Pancreas (tissue), 10 donors: Measurements from ENCODE around the gene FGD4. TPM values are rescaled to one million over a fixed set of nuclear protein-coding genes. Genes with fewer than 3 reads are reported as not detected.

Experiments used
- ATAC-seq, 4 donors: fragments of 200-7000 bp; cut with Tn5 transposase; one replicate each; pipeline versions ENCODE4 v1.8.0 to v1.9.1; 2020; ENCODE audit warnings: mild to moderate bottlenecking in 4 of 4, moderate library complexity in 4 of 4
- DNase-seq, 6 donors: peaks; one replicate each; pipeline ENCODE4 v3.0.0-alpha.2; 2020
- FAIRE-seq: peaks from 2 replicates; lab custom pipeline; 2012; peaks lifted over from hg19 to GRCh38; lab: Jason Lieb, UNC
- H3K27ac ChIP-seq, 4 donors: fragments of 200-600 bp; sonication (generic); 1 replicate in 3 of 4; 2 replicates in 1 of 4; pipeline versions ENCODE4 v1.5.0 to v1.8.0; 2020
- H3K27me3 ChIP-seq, 4 donors: fragments of 200-600 bp; one replicate each; pipeline ENCODE4 v1.8.0; 2021
- H3K36me3 ChIP-seq, 3 donors: fragments of 200-600 bp; sonication (generic) in 1 of 3; one replicate each; pipeline versions ENCODE4 v1.5.0 to v1.8.0; 2020 to 2021
- H3K4me1 ChIP-seq, 3 donors: fragments of 200-600 bp; one replicate each; pipeline ENCODE4 v1.8.0; 2021
- H3K4me3 ChIP-seq, 4 donors: fragments of 200-600 bp; sonication (generic) in 2 of 4; one replicate each; pipeline versions ENCODE4 v1.5.0 to v1.8.0; 2020 to 2021
- H3K9me3 ChIP-seq, 4 donors: fragments of 200-600 bp; one replicate each; pipeline ENCODE4 v1.8.0; 2021
- WGBS, 2 donors: extraction: QIAGEN DNeasy Blood & Tissue Kit; methylation state at CpG; one replicate each; pipeline ENCODE4 v1.1.7; 2013; 5-methylcytosine and 5-hydroxymethylcytosine counted together
- intact Hi-C, 3 donors: fragments of 100-400 bp; cut with DNase I; formaldehyde crosslinking; loops; one replicate each; pipeline versions ENCODE4 v1.11.1 to v1.14.2; 2022
- polyA plus RNA-seq, 2 donors: library from polyadenylated mRNA; stranded (reverse); fragments of 200-250 nt; gene quantifications; one replicate each; pipeline ENCODE4 v1.2.3, GENCODE V29; 2013
- total RNA-seq, 6 donors: library from RNA; stranded (reverse); fragmentation: NEBNext Ultra II Directional in 4 of 6; extraction: Animal tissue kit (Norgen Biotek cat#: 25700) in 4 of 6; gene quantifications; one replicate each; pipeline versions ENCODE4 v1.2.1 to v1.2.4, GENCODE V29; 2021 to 2023
- TF ChIP-seq, protein P1 (sequence below), 4 donors: fragments of 200-600 bp; sonication (generic) in 3 of 4; IDR thresholded peaks; one replicate each; pipeline versions ENCODE4 v1.5.0 to v1.8.0; 2021; ENCODE audit warnings: antibody characterized with exemption in 4 of 4
- donor health status: healthy with polysubstance abuse.
- donor health status: DM: no; HTN: no; CAD: no; lungs with moderate emphysema.
- donor health status: DM: no; HTN: no; CAD: no.
- donor health status: control.
- donor health status: control.
- donor health status: Bipolar disorder and iron deficiency.
- donor health status: DM: yes; HTN: yes; CAD: no.
- donor health status: DM: no; HTN: no; CAD: no.
- donor health status: DM: no; HTN: no; CAD: no.
- donor health status: DM: yes; HTN: yes; CAD: no.

Gene FGD4
- total and polyA plus RNA-seq, 8 donors = 3.6 to 26.5 (median 14.5) TPM

GRCh38 chr12:32567296-32567674, 167.9 kb downstream of the FGD4 start:
- Histone ChIP-seq H3K4me3 (no peak overlapping the region), H3K36me3 (no peaks in the 10 kb centered on the region), H3K9me3 (no peaks in the 10 kb centered on the region), H3K27me3 (no peaks in the 10 kb centered on the region), H3K27ac (peak overlapping the region in 2 of 4 donors; percentile 27 to 42), H3K4me1 (peaks cover 13 to 18% (median 15%) of the 10 kb centered on the region in 3 donors)
- WGBS, 2 donors = 67 to 74% methylated on average over 6 of the region's 6 CpGs
- intact Hi-C loops = no loop called here
- TF ChIP-seq, protein P1, sequence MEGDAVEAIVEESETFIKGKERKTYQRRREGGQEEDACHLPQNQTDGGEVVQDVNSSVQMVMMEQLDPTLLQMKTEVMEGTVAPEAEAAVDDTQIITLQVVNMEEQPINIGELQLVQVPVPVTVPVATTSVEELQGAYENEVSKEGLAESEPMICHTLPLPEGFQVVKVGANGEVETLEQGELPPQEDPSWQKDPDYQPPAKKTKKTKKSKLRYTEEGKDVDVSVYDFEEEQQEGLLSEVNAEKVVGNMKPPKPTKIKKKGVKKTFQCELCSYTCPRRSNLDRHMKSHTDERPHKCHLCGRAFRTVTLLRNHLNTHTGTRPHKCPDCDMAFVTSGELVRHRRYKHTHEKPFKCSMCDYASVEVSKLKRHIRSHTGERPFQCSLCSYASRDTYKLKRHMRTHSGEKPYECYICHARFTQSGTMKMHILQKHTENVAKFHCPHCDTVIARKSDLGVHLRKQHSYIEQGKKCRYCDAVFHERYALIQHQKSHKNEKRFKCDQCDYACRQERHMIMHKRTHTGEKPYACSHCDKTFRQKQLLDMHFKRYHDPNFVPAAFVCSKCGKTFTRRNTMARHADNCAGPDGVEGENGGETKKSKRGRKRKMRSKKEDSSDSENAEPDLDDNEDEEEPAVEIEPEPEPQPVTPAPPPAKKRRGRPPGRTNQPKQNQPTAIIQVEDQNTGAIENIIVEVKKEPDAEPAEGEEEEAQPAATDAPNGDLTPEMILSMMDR (IDR thresholded peaks at IDR 0.05) = no peak
- FAIRE-seq (no peak), DNase-seq (no peak), ATAC-seq (peak in 3 of 4 donors; percentile 22 to 50 (median 40))

- FAIRE-seq (no peak), DNase-seq (no peak), ATAC-seq (peak in 3 of 4 donors; percentile 51 to 72 (median 68))
- Histone ChIP-seq H3K27ac (peak overlapping the region in 2 of 4 donors; percentile 27 to 39), H3K27me3 (no peaks in the 10 kb centered on the region), H3K9me3 (no peaks in the 10 kb centered on the region), H3K4me1 (peaks cover 13 to 18% (median 15%) of the 10 kb centered on the region in 3 donors), H3K4me3 (no peak overlapping the region), H3K36me3 (no peaks in the 10 kb centered on the region)
- intact Hi-C loops = no loop called here
- TF ChIP-seq, protein P1 (IDR thresholded peaks at IDR 0.05) = no peak
- WGBS, 2 donors = 50 to 72% methylated on average over 1 of the region's 1 CpG
These were observed 168.9 kb downstream of the FGD4 start for GRCh38 chr12:32568228-32568627.

GRCh38 chr12:32569259-32569658, 169.9 kb downstream of the FGD4 start:
- ATAC-seq (no peak), DNase-seq (no peak), FAIRE-seq (no peak)
- H3K9me3 ChIP-seq = no peaks in the 10 kb centered on the region
- WGBS, 2 donors = 32 to 38% methylated on average over 2 of the region's 2 CpGs
- H3K4me3 ChIP-seq = no peak overlapping the region
- no peaks in the 10 kb centered on the region for H3K27me3 ChIP-seq
- intact Hi-C loops = no loop called here
- H3K27ac ChIP-seq = peak overlapping the region in 2 of 4 donors; percentile 27 to 37
- no peaks in the 10 kb centered on the region for H3K36me3 ChIP-seq
- TF ChIP-seq, protein P1 (IDR thresholded peaks at IDR 0.05) = no peak
- peaks cover 13 to 18% (median 15%) of the 10 kb centered on the region in 3 donors for H3K4me1 ChIP-seq

DNA sequence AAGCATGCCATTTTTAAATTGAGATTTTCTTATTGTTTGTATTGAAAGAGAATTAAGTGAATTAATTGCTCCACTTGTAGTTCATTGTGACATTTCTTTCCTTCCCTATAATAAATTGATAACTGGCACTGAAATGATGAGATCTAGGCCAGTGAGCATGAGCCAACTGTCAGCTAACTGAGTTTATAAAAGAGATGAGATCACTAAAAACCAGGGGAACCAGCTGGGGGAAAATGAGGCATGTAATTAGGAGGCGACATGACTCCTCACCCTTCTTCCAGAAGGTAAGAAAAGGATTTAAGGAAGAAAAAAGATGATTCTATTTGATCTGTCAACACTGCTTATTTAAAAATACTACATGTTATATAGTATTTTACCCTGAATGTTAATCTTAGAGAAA, 175.2 kb downstream of the FGD4 start:
- intact Hi-C loops = no loop called here
- no peak for FAIRE-seq

DNA sequence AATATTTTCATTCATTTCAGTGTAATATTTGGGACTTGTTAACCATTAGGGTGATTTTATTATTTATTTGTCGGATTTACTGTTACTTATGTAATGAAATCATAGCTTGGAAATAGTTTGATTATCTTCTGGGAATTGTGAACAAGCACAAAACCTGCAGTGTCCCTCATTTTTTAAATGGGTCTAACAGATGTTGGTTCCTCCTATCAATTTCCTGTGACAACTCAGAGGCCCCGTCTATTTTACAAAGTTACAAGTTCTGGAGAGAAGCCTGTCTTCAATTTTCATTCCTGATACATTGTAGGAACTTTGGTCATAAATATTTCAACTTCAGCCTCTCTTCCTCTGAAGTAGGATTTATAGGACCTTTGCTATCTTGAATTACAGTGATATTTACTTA, 178.0 kb downstream of the FGD4 start:
- H3K4me3 ChIP-seq = no peak overlapping the region
- H3K9me3 ChIP-seq = no peaks in the 10 kb centered on the region
- peaks cover 0 to 23% (median 0%) of the 10 kb centered on the region in 3 donors for H3K36me3 ChIP-seq
- H3K27ac ChIP-seq = no peak overlapping the region
- FAIRE-seq (no peak), ATAC-seq (no peak), DNase-seq (no peak)
- 81 to 85% methylated on average over 2 of the region's 2 CpGs for WGBS, 2 donors
- intact Hi-C loops = no loop called here
- no peaks in the 10 kb centered on the region for H3K4me1 ChIP-seq
- no peaks in the 10 kb centered on the region for H3K27me3 ChIP-seq
- TF ChIP-seq, protein P1 (IDR thresholded peaks at IDR 0.05) = no peak

More for the DNA sequence above, 175.2 kb downstream of the FGD4 start:
- TF ChIP-seq, protein P1 (IDR thresholded peaks at IDR 0.05) = no peak
- peaks cover 0 to 3% (median 0%) of the 10 kb centered on the region in 3 donors for H3K4me1 ChIP-seq
- H3K9me3 ChIP-seq = no peaks in the 10 kb centered on the region
- H3K27ac ChIP-seq = no peak overlapping the region
- no peaks in the 10 kb centered on the region for H3K27me3 ChIP-seq
- H3K36me3 ChIP-seq = peaks cover 0 to 12% (median 0%) of the 10 kb centered on the region in 3 donors
- WGBS, 2 donors = 81 to 91% methylated on average over 1 of the region's 1 CpG
- ATAC-seq (peak in 2 of 4 donors; percentile 25 to 39), DNase-seq (no peak)
- no peak overlapping the region for H3K4me3 ChIP-seq
